Parathyroid adenoma (tissue), 2 donors: ENCODE data around the gene MAP7.

Experiments used
- H2AFZ ChIP-seq: fragments of 300-600 bp; sonication (generic); one replicate; pipeline ENCODE4 v1.7.0; 2017; ENCODE audit warnings: antibody characterized with exemption, mild to moderate bottlenecking
- H3K27ac ChIP-seq: fragments of 300-600 bp; sonication (generic); one replicate; pipeline ENCODE4 v1.7.0; 2017
- H3K27me3 ChIP-seq: fragments of 300-600 bp; sonication (generic); one replicate; pipeline ENCODE4 v1.7.0; 2017; ENCODE audit warnings: low read length; ENCODE audit not compliant: control insufficient read depth, insufficient read depth
- H3K36me3 ChIP-seq: fragments of 300-600 bp; sonication (generic); one replicate; pipeline ENCODE4 v1.7.0; 2017; ENCODE audit warnings: low read length; ENCODE audit not compliant: control insufficient read depth, insufficient read depth
- H3K4me1 ChIP-seq: fragments of 300-600 bp; sonication (generic); one replicate; pipeline ENCODE4 v1.7.0; 2017; ENCODE audit warnings: control low read depth
- H3K4me2 ChIP-seq: fragments of 300-600 bp; sonication (generic); one replicate; pipeline ENCODE4 v1.7.0; 2017; ENCODE audit warnings: low read length
- H3K4me3 ChIP-seq: fragments of 300-600 bp; sonication (generic); one replicate; pipeline ENCODE4 v1.7.0; 2017; ENCODE audit warnings: low read depth, low read length
- H3K79me2 ChIP-seq: fragments of 300-600 bp; sonication (generic); one replicate; pipeline ENCODE4 v1.7.0; 2017; ENCODE audit warnings: control low read depth
- H3K9ac ChIP-seq: fragments of 300-600 bp; sonication (generic); one replicate; pipeline ENCODE4 v1.7.0; 2017; ENCODE audit warnings: mild to moderate bottlenecking
- H3K9me3 ChIP-seq: fragments of 300-600 bp; sonication (generic); one replicate; pipeline ENCODE4 v1.7.0; 2017; ENCODE audit warnings: low read length; ENCODE audit not compliant: control insufficient read depth
- CTCF ChIP-seq: fragments of 300-600 bp; sonication (generic); IDR thresholded peaks from one replicate; pipeline ENCODE4 v1.7.0; 2017; ENCODE audit warnings: antibody characterized with exemption, mild to moderate bottlenecking
- donor health status: primary hyperparathyroidism.

The MAP7 gene

GRCh38 chr6:136550330-136551071 is at the start of gene MAP7:
Gene MAP7, minus strand, starts transcription at chr6:136550422. Its CDS starts 14 bp downstream, at chr6:136550408.
- H2AFZ ChIP-seq, result peak within 1 kb of the TSS; percentile 98
- peak within 1 kb of the TSS; percentile 90 for H3K4me2 ChIP-seq
- peak within 1 kb of the TSS; percentile 78 for H3K4me3 ChIP-seq
- peaks cover 34% of the 10 kb centered on the region for H3K79me2 ChIP-seq
- H3K4me1 ChIP-seq, result peaks cover 5% of the 10 kb centered on the region
- H3K27me3 ChIP-seq, result no peaks in the 10 kb centered on the region
- peak; percentile 98 for TF ChIP-seq CTCF
- H3K36me3 ChIP-seq, result no peaks in the 10 kb centered on the region
- no peaks in the 10 kb centered on the region for H3K9me3 ChIP-seq
- H3K27ac ChIP-seq, result peak within 1 kb of the TSS; percentile 81
- peak within 1 kb of the TSS; percentile 40 for H3K9ac ChIP-seq

GRCh38 chr6:136599329-136600011 is 49.2 kb upstream of the MAP7 start:
- H3K4me1 ChIP-seq, result no peaks in the 10 kb centered on the region
- no peak overlapping the region for H3K9ac ChIP-seq
- H3K27me3 ChIP-seq, result no peaks in the 10 kb centered on the region
- no peak for TF ChIP-seq CTCF
- no peaks in the 10 kb centered on the region for H3K9me3 ChIP-seq
- no peak overlapping the region for H2AFZ ChIP-seq
- H3K27ac ChIP-seq, result no peak overlapping the region
- no peaks in the 10 kb centered on the region for H3K79me2 ChIP-seq
- no peaks in the 10 kb centered on the region for H3K36me3 ChIP-seq
- H3K4me3 ChIP-seq, result no peak overlapping the region
- no peak overlapping the region for H3K4me2 ChIP-seq

- Histone ChIP-seq H3K27me3 (no peaks in the 10 kb centered on the region), H3K9ac (no peak overlapping the region), H3K4me1 (peaks cover 4% of the 10 kb centered on the region), H3K36me3 (no peaks in the 10 kb centered on the region), H3K27ac (no peak overlapping the region), H3K9me3 (no peaks in the 10 kb centered on the region), H3K4me2 (no peak overlapping the region), H2AFZ (no peak overlapping the region), H3K4me3 (no peak overlapping the region), H3K79me2 (no peaks in the 10 kb centered on the region)
- TF ChIP-seq CTCF, result no peak
These were observed 47.8 kb upstream of the MAP7 start for GRCh38 chr6:136598048-136598447.

- Histone ChIP-seq H2AFZ (no peak overlapping the region), H3K36me3 (no peaks in the 10 kb centered on the region), H3K9ac (no peak overlapping the region), H3K4me2 (no peak overlapping the region), H3K27ac (no peak overlapping the region), H3K4me3 (no peak overlapping the region), H3K4me1 (peaks cover 4% of the 10 kb centered on the region), H3K79me2 (no peaks in the 10 kb centered on the region), H3K9me3 (no peaks in the 10 kb centered on the region), H3K27me3 (no peaks in the 10 kb centered on the region)
- TF ChIP-seq CTCF, result no peak
These were observed 44.4 kb upstream of the MAP7 start for GRCh38 chr6:136594671-136595070.
